Activated CD4-positive, alpha-beta memory T cell treated with anti-CD3 and anti-CD28 coated beads, Interleukin-2, amount 10 ng/mL, durations not matched to agents 7 days and 5 days (primary cell): ENCODE measurements around the gene SESTD1. TPM values are rescaled to one million over a fixed set of nuclear protein-coding genes. Genes with fewer than 3 reads are reported as not detected.
A peak's percentile ranks its signal among the peaks of the same experiment; 100 is the strongest.
"Not testable (repeated sequence)": the region's sequence is repeated elsewhere in the genome, so short reads cannot be mapped to it uniquely, and the experiment has no call there.

Experiments
- CTCF ChIA-PET: fragments of 350-600 bp; sonication (Branson Sonifier 250); formaldehyde crosslinking; loops from one replicate; lab custom pipeline; 2021; ENCODE audit warnings: antibody characterized with exemption, inconsistent platforms; lab: Charles Lee
- POLR2A ChIA-PET: fragments of 350-600 bp; sonication (Branson Sonifier 250); formaldehyde crosslinking; loops from one replicate; lab custom pipeline; 2021; ENCODE audit warnings: antibody characterized with exemption; lab: Charles Lee
- DNase-seq: peaks from one replicate; pipeline ENCODE4 v3.0.0-alpha.2; 2020
- H3K27ac Mint-ChIP-seq: one replicate; pipeline ENCODE4 v1.8.0; 2021; ENCODE audit warnings: mild to moderate bottlenecking, mixed read lengths
- H3K27me3 Mint-ChIP-seq: one replicate; pipeline ENCODE4 v1.8.0; 2021; ENCODE audit warnings: mixed read lengths
- H3K36me3 Mint-ChIP-seq: one replicate; pipeline ENCODE4 v1.8.0; 2021; ENCODE audit warnings: low read depth, mixed read lengths
- H3K4me1 Mint-ChIP-seq: one replicate; pipeline ENCODE4 v1.8.0; 2021; ENCODE audit warnings: mixed read lengths
- H3K4me3 Mint-ChIP-seq: one replicate; pipeline ENCODE4 v1.8.0; 2021; ENCODE audit warnings: mild to moderate bottlenecking, mixed read lengths
- H3K9me3 Mint-ChIP-seq: one replicate; pipeline ENCODE4 v1.8.0; 2021; ENCODE audit warnings: mixed read lengths
- total RNA-seq, 2 experiments: library from RNA; stranded (reverse); gene quantifications; one replicate each; pipeline ENCODE4 v1.2.3, GENCODE V29; 2021

SESTD1 gene
- total RNA-seq, 2 experiments from 2014 or later = 13.8 to 14.7 TPM

DNA sequence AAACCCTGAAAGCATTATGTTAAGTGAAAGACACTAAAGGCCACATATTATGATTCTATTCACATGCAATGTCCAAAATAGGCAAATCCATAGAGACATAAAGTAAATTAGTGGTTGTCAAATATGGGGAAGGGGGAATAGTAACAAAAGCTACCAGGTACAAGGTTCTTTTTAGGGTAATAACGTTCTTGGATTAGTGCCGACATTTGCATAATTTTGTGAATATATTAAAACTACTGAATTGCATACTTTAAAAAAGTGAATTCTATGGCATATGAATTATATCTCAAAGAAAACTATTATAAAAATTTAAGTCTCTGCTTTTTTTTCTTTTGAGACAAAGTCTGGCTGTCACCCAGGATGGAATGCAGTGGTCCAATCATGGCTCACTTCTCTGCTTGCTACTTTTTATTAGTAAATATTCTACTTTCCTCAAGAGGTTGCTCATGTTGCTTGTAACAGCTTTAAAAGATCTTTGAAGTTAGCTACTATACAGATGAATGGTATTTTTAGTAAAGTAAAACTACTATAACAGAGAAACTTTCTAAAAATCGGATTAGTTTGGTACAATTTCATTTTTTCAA lies 2.5 kb downstream of the SESTD1 start:
- no peak for DNase-seq
- Mint-ChIP-seq H3K9me3 (no peaks in the 10 kb centered on the region), H3K36me3 (peaks cover 11% of the 10 kb centered on the region), H3K4me1 (peaks cover 21% of the 10 kb centered on the region), H3K27me3 (peaks cover 23% of the 10 kb centered on the region), H3K27ac (no peak overlapping the region), H3K4me3 (no peak overlapping the region)
- ChIA-PET POLR2A (interaction anchor here (1.6 kb wide), 1 partner anchor 10 kb away, joined by 6 read pairs; no protein-coding TSS in a partner anchor), CTCF (no interaction called here)

DNA sequence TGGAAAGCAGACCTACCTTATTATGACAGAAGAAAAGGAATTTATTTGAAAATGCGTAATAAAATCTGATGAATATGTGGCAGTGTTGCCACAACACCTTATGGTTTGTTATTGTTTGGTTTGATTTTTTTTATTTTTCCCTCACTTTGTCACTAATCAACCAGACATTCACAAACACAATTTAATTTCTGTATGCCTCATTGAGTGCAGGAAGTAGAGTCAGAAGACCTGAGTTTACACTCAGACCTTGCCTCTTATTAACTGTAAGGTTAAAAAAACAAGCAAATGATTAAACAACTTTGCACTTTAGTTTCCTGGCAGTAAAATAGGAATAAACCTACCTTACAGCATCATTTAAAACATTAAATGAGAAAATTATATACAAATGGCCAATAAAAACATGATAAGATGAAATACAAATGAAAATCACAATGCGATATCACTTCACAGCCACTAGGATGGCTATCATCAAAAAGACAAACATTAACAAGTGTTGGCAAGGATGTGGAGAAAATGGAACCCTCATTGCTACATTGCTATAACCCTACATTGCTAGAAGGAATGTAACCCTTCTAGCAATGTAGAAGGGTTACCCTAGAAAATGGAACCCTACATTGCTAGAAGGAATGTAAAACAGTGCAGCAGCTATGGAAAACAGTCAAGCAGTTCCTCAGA lies 3.3 kb downstream of the SESTD1 start:
- H3K27me3 Mint-ChIP-seq = peaks cover 21% of the 10 kb centered on the region
- H3K4me3 Mint-ChIP-seq = no peak overlapping the region
- H3K9me3 Mint-ChIP-seq = no peaks in the 10 kb centered on the region
- ChIA-PET POLR2A (no interaction called here), CTCF (no interaction called here)
- no peak overlapping the region for H3K27ac Mint-ChIP-seq
- no peak for DNase-seq
- peaks cover 21% of the 10 kb centered on the region for H3K4me1 Mint-ChIP-seq
- H3K36me3 Mint-ChIP-seq = peaks cover 11% of the 10 kb centered on the region

DNA sequence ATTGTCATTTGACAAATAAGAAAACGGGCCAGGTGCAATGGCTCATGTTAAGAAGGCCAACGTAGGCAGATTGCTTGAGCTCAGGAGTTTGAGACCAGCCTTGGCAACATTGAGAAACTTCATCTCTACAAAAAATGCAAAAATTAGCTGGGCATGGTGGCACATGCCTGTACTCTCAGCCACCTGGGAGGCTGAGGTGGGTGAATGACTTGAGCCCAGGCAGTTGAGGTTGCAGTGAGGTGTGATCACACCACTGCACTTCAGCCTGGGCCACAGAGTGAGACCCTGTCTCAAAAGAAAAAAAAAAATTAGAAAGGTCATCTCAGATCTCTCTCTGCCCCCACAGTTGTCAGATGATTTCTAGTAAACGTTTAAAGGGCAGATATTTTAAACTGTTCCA lies 4.4 kb downstream of the SESTD1 start:
- Mint-ChIP-seq H3K4me3 (no peak overlapping the region), H3K9me3 (no peaks in the 10 kb centered on the region), H3K36me3 (peaks cover 6% of the 10 kb centered on the region), H3K27ac (no peak overlapping the region), H3K27me3 (peaks cover 11% of the 10 kb centered on the region), H3K4me1 (peaks cover 15% of the 10 kb centered on the region)
- POLR2A ChIA-PET = no interaction called here
- DNase-seq = no peak
- CTCF ChIA-PET = no interaction called here

DNA sequence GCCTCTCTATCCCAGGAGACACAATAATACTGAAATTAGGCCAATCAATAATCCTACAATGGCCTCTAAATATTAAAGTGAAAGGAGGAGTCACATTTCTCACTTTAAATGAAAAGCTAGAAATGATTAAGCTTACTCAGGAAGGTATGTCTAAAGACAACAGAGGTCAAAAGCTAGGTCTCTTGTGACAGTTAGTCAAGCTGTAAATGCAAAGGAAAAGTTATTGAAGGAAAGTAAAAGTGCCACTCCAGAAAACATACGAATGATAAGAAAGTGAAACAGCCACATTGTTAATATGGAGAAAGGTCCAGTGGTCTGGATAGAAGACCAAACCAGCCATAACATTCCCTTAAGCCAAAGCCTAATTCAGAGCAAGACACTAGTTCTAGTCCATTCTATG lies 9.5 kb downstream of the SESTD1 start:
- POLR2A ChIA-PET = interaction anchor here (0.9 kb wide), 1 partner anchor 15 kb away, joined by 3 read pairs; no protein-coding TSS in a partner anchor
- no peaks in the 10 kb centered on the region for H3K27me3 Mint-ChIP-seq
- H3K4me1 Mint-ChIP-seq = peaks cover 43% of the 10 kb centered on the region
- no peaks in the 10 kb centered on the region for H3K9me3 Mint-ChIP-seq
- H3K36me3 Mint-ChIP-seq = peaks cover 4% of the 10 kb centered on the region
- no peak overlapping the region for H3K4me3 Mint-ChIP-seq
- H3K27ac Mint-ChIP-seq = no peak overlapping the region
- DNase-seq = no peak
- CTCF ChIA-PET = interaction anchor here (0.9 kb wide), 1 partner anchor 185 kb away, joined by 3 read pairs; no protein-coding TSS in a partner anchor

DNA sequence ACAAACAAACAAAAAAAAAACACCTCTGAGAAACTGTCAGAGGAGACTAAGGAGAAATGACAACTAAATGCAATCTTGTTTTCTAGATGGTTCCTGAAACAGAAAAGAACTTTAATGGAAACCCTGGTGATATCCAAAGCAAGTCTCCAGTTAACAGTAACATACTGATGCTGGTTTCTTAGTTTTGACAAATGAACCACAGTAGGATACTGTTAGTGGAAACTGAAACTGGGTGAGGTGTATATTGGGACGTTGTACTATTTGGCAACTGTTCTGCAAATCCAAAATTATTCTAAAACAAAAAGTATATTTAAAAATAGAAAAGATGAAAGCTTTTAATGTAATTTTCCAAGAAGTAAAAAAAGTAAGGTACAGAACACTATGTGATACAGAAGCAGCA lies 11.4 kb downstream of the SESTD1 start:
- ChIA-PET POLR2A (interaction anchor here (1.4 to 2.0 kb wide), 2 partner anchors 10 to 14 kb away, joined by 4 to 6 read pairs; no protein-coding TSS in a partner anchor), CTCF (interaction anchor here (0.7 kb wide), 1 partner anchor 15 kb away, joined by 4 read pairs; no protein-coding TSS in a partner anchor)
- no peak for DNase-seq
- H3K27ac Mint-ChIP-seq = peak overlapping the region; percentile 37
- H3K36me3 Mint-ChIP-seq = peaks cover 7% of the 10 kb centered on the region
- H3K4me1 Mint-ChIP-seq = peaks cover 54% of the 10 kb centered on the region
- H3K27me3 Mint-ChIP-seq = no peaks in the 10 kb centered on the region
- H3K4me3 Mint-ChIP-seq = no peak overlapping the region
- no peaks in the 10 kb centered on the region for H3K9me3 Mint-ChIP-seq

DNA sequence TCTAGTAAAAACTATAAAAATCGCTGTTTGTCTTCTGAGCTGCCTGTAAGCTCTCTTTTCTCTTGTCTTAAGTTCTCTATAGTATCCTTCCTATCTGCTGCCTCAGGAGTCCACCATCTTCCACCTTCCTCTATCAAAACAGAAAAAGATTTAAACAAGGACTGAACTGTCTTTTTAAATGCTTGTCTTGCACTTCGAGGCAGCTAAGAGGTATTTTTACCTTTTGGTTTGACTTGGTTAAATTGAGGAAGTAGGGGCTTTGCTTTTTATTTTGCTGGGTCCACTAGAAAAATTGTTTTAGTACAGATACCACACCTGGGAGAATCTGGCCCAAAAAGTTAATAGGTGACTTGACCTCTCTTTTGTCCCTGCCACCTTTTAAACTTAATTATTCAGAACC lies 12.2 kb downstream of the SESTD1 start:
- Mint-ChIP-seq H3K27ac (peak overlapping the region; percentile 37), H3K4me1 (peaks cover 60% of the 10 kb centered on the region), H3K36me3 (peaks cover 7% of the 10 kb centered on the region), H3K4me3 (no peak overlapping the region), H3K9me3 (no peaks in the 10 kb centered on the region), H3K27me3 (no peaks in the 10 kb centered on the region)
- no peak for DNase-seq
- ChIA-PET POLR2A (interaction anchor here (1.4 to 2.0 kb wide), 2 partner anchors 11 to 13 kb away, joined by 4 to 6 read pairs; no protein-coding TSS in a partner anchor), CTCF (interaction anchor here (0.7 kb wide), 1 partner anchor 15 kb away, joined by 4 read pairs; no protein-coding TSS in a partner anchor)

DNA sequence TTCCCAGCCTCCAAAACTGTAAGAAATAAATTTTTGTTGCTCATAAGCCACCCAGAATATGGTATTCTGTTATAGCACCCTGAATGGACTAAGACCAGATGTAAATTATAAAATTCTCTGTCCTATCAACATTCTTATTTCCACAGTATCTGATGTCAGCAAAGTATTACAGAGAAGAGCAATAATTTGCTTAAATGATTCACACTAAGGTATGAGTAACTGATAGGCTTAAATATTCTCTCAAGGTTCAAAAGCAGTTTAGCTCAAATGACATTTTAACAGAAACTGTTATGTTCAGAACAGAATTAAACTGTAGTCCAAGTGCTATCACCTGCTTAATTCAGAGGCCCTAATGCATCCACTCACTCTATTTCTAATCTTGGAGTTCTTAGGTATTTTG lies 12.8 kb downstream of the SESTD1 start:
- Mint-ChIP-seq H3K4me3 (no peak overlapping the region), H3K27ac (no peak overlapping the region), H3K4me1 (peaks cover 61% of the 10 kb centered on the region), H3K9me3 (no peaks in the 10 kb centered on the region), H3K27me3 (no peaks in the 10 kb centered on the region), H3K36me3 (peaks cover 7% of the 10 kb centered on the region)
- DNase-seq = no peak
- CTCF ChIA-PET = no interaction called here
- POLR2A ChIA-PET = interaction anchor here (1.4 to 2.0 kb wide), 2 partner anchors 11 to 13 kb away, joined by 4 to 6 read pairs; no protein-coding TSS in a partner anchor

DNA sequence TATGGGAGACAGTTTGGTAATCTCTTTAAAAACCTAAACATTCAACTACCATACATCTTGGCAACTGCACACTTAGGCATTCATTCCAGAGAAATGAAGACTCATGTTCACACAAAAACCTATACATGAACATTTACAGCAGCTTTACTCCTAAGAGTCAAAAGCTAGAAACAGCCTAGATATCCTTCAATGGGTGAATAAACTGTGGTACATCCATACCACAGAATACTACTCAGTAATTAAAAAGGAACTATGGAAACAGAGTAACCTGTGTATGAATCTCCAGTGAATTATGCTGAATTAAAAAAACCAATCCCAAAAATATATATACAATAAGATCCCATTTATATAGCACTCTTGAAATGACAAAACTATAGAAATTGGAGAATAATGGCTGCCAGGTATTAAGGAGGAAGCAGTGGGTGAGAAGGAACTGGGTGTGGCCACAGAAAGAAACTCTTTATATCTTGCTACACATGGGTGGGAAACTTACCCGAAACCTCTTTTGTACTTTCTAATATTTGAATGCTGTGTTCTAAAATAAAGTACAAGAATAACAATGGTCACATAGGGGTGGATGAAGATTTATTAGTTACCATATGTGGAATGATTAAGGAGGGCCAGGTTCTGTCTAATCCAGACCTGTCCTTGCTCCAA lies 13.7 kb downstream of the SESTD1 start:
- DNase-seq = no peak
- no peak overlapping the region for H3K4me3 Mint-ChIP-seq
- no peak overlapping the region for H3K27ac Mint-ChIP-seq
- H3K27me3 Mint-ChIP-seq = no peaks in the 10 kb centered on the region
- POLR2A ChIA-PET = no interaction called here
- H3K9me3 Mint-ChIP-seq = no peaks in the 10 kb centered on the region
- H3K4me1 Mint-ChIP-seq = peaks cover 65% of the 10 kb centered on the region
- CTCF ChIA-PET = no interaction called here
- peaks cover 7% of the 10 kb centered on the region for H3K36me3 Mint-ChIP-seq

DNA sequence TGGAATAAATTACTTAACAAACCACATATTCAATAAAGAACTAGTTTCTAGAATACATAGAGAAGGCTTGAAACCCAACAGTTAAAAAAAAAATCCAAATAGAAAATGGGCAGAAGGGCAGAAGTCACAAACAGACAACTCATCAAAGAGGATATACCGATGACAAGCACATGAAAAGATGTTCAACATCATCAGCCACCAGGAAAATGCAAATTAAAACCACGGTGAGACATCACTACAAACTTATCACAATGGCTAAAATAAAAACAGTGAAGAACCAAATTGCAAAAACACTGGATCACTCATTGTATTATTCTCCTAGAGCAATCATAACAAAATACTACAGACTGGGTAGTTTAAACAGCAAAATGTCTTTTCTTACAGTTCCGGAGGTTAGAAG lies 14.5 kb downstream of the SESTD1 start:
- H3K4me1 Mint-ChIP-seq = peaks cover 63% of the 10 kb centered on the region
- peak overlapping the region; percentile 1 for H3K27ac Mint-ChIP-seq
- H3K27me3 Mint-ChIP-seq = no peaks in the 10 kb centered on the region
- DNase-seq = no peak
- peaks cover 7% of the 10 kb centered on the region for H3K36me3 Mint-ChIP-seq
- ChIA-PET CTCF (no interaction called here), POLR2A (no interaction called here)
- no peak overlapping the region for H3K4me3 Mint-ChIP-seq
- H3K9me3 Mint-ChIP-seq = no peaks in the 10 kb centered on the region

DNA sequence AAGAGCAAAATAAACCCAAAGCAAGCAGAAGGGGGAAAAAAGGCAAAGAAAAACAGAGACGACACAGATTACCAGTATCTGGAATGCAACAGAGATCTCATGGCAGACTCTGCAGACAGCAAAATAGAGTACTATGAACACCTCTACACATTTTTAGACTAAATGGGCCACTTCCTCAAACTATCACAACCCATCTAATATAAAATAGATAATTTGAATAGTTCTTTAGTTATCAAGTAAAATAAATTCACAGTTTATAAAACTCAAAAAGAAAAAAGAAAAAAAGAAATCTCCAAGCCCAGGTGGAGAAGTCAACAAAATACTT lies 16.6 kb downstream of the SESTD1 start:
- peak overlapping the region; percentile 50 for H3K27ac Mint-ChIP-seq
- H3K36me3 Mint-ChIP-seq = peaks cover 7% of the 10 kb centered on the region
- peak overlapping the region; percentile 48 for H3K4me3 Mint-ChIP-seq

DNA sequence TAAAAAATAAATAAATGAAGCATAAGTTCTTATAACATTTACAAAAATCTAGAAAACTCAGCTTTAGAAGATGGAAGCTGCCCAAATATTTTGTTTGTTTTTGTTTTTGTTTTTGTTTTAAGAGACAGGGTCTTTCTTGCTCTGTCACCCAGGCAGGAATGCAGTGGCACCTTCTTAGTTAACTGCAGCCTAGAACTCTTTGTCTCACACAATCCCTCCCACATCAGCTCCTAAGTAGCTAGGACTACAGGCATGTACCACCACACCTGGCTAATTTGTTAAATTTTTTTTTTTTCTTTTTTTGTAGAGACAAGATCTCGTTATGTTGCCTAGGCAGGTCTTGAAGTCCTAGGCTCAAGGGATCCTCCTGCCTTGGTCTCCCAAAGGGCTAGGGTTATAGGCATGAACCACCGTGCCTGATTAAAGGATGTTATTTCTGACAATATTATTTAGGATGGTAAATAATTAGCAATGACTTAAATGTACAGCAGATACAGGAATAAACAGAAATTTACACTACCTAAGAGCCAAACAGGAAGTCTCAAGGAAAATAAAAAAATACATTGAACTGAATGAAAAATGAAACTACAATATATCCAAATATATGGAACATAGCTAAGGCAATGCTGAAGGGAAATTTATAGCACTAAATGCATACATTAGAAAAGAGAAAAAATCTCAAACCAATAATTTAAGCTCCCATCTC lies 17.2 kb downstream of the SESTD1 start:
- H3K4me3 Mint-ChIP-seq = peak overlapping the region; percentile 48
- H3K9me3 Mint-ChIP-seq = no peaks in the 10 kb centered on the region
- H3K27me3 Mint-ChIP-seq = no peaks in the 10 kb centered on the region
- H3K27ac Mint-ChIP-seq = peak overlapping the region; percentile 50
- ChIA-PET CTCF (no interaction called here), POLR2A (no interaction called here)
- DNase-seq = no peak
- peaks cover 7% of the 10 kb centered on the region for H3K36me3 Mint-ChIP-seq
- H3K4me1 Mint-ChIP-seq = peaks cover 45% of the 10 kb centered on the region

More for the DNA sequence above, 16.6 kb downstream of the SESTD1 start:
- H3K27me3 Mint-ChIP-seq = no peaks in the 10 kb centered on the region
- no peaks in the 10 kb centered on the region for H3K9me3 Mint-ChIP-seq
- ChIA-PET POLR2A (no interaction called here), CTCF (no interaction called here)
- H3K4me1 Mint-ChIP-seq = peaks cover 51% of the 10 kb centered on the region
- no peak for DNase-seq

DNA sequence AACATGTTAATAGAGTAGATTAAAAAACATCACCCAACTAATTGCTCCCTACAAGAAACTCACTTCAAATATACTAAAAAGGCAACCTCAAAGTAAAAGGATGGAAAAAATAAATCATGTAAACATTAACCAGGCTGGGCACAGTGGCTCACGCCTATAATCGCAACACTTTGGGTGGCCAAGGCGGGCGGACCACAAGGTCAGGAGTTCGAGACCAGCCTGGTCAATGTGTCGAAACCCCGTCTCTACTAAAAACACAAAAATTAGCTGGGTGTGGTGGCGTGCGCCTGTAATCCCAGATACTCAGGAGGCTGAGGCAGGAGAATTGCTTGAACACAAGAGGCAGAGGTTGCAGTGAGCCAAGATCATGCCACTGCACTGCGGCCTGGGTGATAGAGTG lies 18.8 kb downstream of the SESTD1 start:
- H3K27me3 Mint-ChIP-seq, POLR2A ChIA-PET, CTCF ChIA-PET, H3K36me3 Mint-ChIP-seq, H3K4me3 Mint-ChIP-seq, H3K9me3 Mint-ChIP-seq, H3K27ac Mint-ChIP-seq, DNase-seq: not testable (repeated sequence)
- H3K4me1 Mint-ChIP-seq = peaks cover 31% of the 10 kb centered on the region

DNA sequence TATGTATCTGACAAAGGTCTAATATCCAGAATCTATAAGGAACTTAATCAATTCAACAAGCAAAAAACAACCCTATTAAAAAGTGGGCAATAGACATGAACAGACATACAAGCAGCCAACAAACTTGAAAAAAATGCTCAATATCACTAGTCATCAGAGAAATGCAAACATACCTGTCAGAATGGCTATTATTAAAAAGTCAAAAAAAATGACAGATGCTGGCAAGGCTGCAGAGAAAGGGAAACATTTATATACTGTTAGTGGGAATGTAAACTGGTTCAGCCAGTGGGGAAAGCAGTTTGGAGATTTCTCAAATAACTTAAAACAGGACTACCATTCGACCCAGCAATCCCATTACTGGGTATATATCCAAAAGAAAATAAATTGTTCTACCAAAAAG lies 21.6 kb downstream of the SESTD1 start:
- Mint-ChIP-seq H3K4me3 (no peak overlapping the region), H3K27ac (no peak overlapping the region), H3K9me3 (no peaks in the 10 kb centered on the region), H3K36me3 (no peaks in the 10 kb centered on the region), H3K4me1 (peaks cover 34% of the 10 kb centered on the region), H3K27me3 (no peaks in the 10 kb centered on the region)
- ChIA-PET POLR2A (no interaction called here), CTCF (no interaction called here)
- DNase-seq = no peak
